ENCODE measurements around the gene WDFY4. TPM values are rescaled to one million over a fixed set of nuclear protein-coding genes. Genes with fewer than 3 reads are reported as not detected.

The WDFY4 gene
- total RNA-seq, 1 experiment from 2014 or later: not detected

DNA sequence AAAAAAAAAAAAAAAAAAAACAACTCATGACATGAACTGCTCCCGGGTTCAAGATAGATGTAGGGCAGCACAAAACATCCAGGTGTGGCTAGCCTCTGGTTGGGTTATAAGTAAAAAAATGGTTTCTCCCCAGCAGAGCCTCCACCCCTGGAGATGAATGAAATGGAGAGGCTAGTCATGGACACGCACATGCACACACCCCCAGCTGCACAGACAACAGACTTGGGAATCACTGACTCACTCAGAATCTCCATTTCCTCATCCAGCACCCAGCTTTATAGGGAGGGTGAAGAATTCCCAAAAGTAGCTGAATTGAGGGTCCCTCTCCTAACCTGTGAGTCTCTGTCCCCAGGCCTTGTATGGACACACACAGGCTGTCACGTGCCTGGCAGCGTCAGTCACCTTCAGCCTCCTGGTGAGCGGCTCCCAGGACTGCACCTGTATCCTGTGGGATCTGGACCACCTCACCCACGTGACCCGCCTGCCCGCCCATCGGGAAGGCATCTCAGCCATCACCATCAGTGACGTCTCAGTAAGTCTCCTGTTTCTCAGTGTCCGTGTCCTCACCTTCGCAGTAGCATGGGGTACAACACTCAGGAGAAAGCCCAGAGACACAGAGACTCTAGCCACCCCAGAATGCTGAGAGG is 290.0 kb downstream of the WDFY4 start:
- Histone ChIP-seq H2BK15ac (ENCODE audit: low read depth, low read length) (no peak overlapping the region), H3K18ac (ENCODE audit: insufficient read length, low read depth, low read length) (no peak overlapping the region), H3K79me2 (ENCODE audit: insufficient read depth, low read length) (no peaks in the 10 kb centered on the region), H2BK5ac (ENCODE audit: insufficient read length, low read length) (no peak overlapping the region), H2AK5ac (ENCODE audit: insufficient read length, low read length) (no peak overlapping the region), H3K27ac (ENCODE audit: insufficient read length, low read depth, low read length) (no peak overlapping the region), H3K4me1 (ENCODE audit: insufficient read depth, low read length) (no peaks in the 10 kb centered on the region), H2BK12ac (ENCODE audit: insufficient read length, low read depth, low read length) (no peak overlapping the region), H4K5ac (ENCODE audit: insufficient read length, low read depth, low read length) (no peak overlapping the region), H3K9me3 (ENCODE audit: control insufficient read depth, low read depth, low read length) (no peaks in the 10 kb centered on the region), H3K4ac (ENCODE audit: low read depth, low read length) (no peak overlapping the region), H2BK20ac (ENCODE audit: low read depth, low read length, poor library complexity, severe bottlenecking) (no peak overlapping the region), H3K23me2 (ENCODE audit: insufficient read length, low read depth, low read length, poor library complexity, severe bottlenecking) (no peaks in the 10 kb centered on the region), H3K79me1 (ENCODE audit: insufficient read depth, low read depth, low read length, poor library complexity, severe bottlenecking) (no peaks in the 10 kb centered on the region), H3K56ac (ENCODE audit: insufficient read length, low read depth, low read length) (no peak overlapping the region), H4K20me1 (ENCODE audit: control insufficient read depth, insufficient read depth, insufficient read length) (no peaks in the 10 kb centered on the region), H3K23ac (ENCODE audit: insufficient read length, low read depth, low read length) (no peak overlapping the region), H2BK120ac (ENCODE audit: low read depth, low read length, poor library complexity, severe bottlenecking) (no peak overlapping the region), H4K91ac (ENCODE audit: insufficient read length, low read depth, low read length) (no peak overlapping the region), H3K27me3 (ENCODE audit: insufficient read depth, low read length) (no peaks in the 10 kb centered on the region), H3K4me2 (ENCODE audit: insufficient read depth, insufficient read length, low read length) (no peak overlapping the region), H3T11ph (ENCODE audit: low read length) (no peak overlapping the region), H3K9ac (ENCODE audit: extremely low read depth, insufficient read length, low read length) (no peak overlapping the region), H3K14ac (ENCODE audit: insufficient read depth, low read length) (no peak overlapping the region), H2AFZ (ENCODE audit: low read length) (no peak overlapping the region), H4K8ac (replicated peaks; ENCODE audit: insufficient read length, low read depth, low read length) (no peak overlapping the region)
- Mint-ChIP-seq H3K4me1 (no peaks in the 10 kb centered on the region), H3K4me3 (no peak overlapping the region), H3K9me3 (no peaks in the 10 kb centered on the region; a peak in 1 of 5 replicates), H3K27me3 (ENCODE audit: low read depth) (peaks cover 3% of the 10 kb centered on the region), H3K27ac (no peak overlapping the region), H3K36me3 (ENCODE audit: insufficient read depth in 1 of 3, low read depth in 3 of 3) (no peaks in the 10 kb centered on the region; a peak in 1 of 7 replicates)
- WGBS (ENCODE audit: extremely low coverage, insufficient read length, low lambda C conversion rate): no CpG with 5 or more reads among the region's 12 CpGs
- TF ChIP-seq CTCF (conservative IDR thresholded peaks at IDR 0.05): no peak
- DNase-seq: no peak

Data from H9 (cell line).